ENCODE measurements around the gene PIP5KL1. TPM values are rescaled to one million over a fixed set of nuclear protein-coding genes. Genes with fewer than 3 reads are reported as not detected.
A peak's percentile ranks its signal among the peaks of the same experiment; 100 is the strongest.

PIP5KL1 gene
- polyA plus RNA-seq, 3 donors: 0.31 to 0.57 (median 0.39) TPM

GRCh38 chr9:127967151-127967809 lies 36.7 kb upstream of the PIP5KL1 start:
- intact Hi-C loops (cut with micrococcal nuclease): no loop called here
- TF ChIP-seq CTCF (IDR thresholded peaks at IDR 0.05): no peak
- Mint-ChIP-seq H3K27ac (peak overlapping the region in 1 of 7 donors; percentile 13), H3K27me3 (ENCODE audit: low read depth in 3 of 3) (peaks cover 2 to 7% (median 4%) of the 10 kb centered on the region in 3 donors), H3K4me3 (no peak overlapping the region), H3K36me3 (peaks cover 0 to 2% of the 10 kb centered on the region in 2 donors), H3K4me1 (peaks cover 43% of the 10 kb centered on the region), H3K9me3 (peaks cover 0 to 2% (median 0%) of the 10 kb centered on the region in 7 donors)
- 52% methylated on average over 7 of the region's 9 CpGs for WGBS (ENCODE audit: insufficient coverage)
- Histone ChIP-seq H3K27ac (ENCODE audit: low read depth in 1 of 2, low read length in 2 of 2) (no peak overlapping the region), H2AFZ (ENCODE audit: insufficient read depth, low read depth, low read length, poor library complexity, severe bottlenecking) (no peak overlapping the region), H3K79me2 (ENCODE audit: insufficient read depth, low read length) (no peaks in the 10 kb centered on the region), H3K4me1 (ENCODE audit: control insufficient read depth in 1 of 2, insufficient read depth in 2 of 2, low read length in 2 of 2) (peaks cover 20 to 40% of the 10 kb centered on the region in 2 donors), H3K9ac (ENCODE audit: insufficient read depth, low read length, poor library complexity, severe bottlenecking) (no peak overlapping the region), H3K9me3 (replicated peaks in 1 of 2; ENCODE audit: control insufficient read depth in 1 of 2, insufficient read depth in 1 of 2, low read length in 2 of 2) (no peaks in the 10 kb centered on the region), H3K4me2 (replicated peaks; ENCODE audit: extremely low read depth, low read length, poor library complexity, severe bottlenecking) (no peak overlapping the region), H3K27me3 (ENCODE audit: control insufficient read depth in 2 of 2, insufficient read depth in 2 of 2, low read length in 2 of 2) (no peaks in the 10 kb centered on the region), H4K20me1 (ENCODE audit: insufficient read depth, low read length) (no peaks in the 10 kb centered on the region), H3K36me3 (replicated peaks in 1 of 2; ENCODE audit: control insufficient read depth in 1 of 2, insufficient read depth in 2 of 2, low read length in 2 of 2) (no peaks in the 10 kb centered on the region), H3K4me3 (replicated peaks in 1 of 3; ENCODE audit: low read depth in 2 of 3, low read length in 3 of 3) (no peak overlapping the region)
- no peak for DNase-seq

GRCh38 chr9:127966416-127967150 lies 36.0 kb upstream of the PIP5KL1 start:
- H3K9me3 Mint-ChIP-seq: peaks cover 0 to 2% (median 0%) of the 10 kb centered on the region in 7 donors
- no peak overlapping the region for H3K27ac Mint-ChIP-seq
- H3K4me1 Mint-ChIP-seq: peaks cover 38% of the 10 kb centered on the region
- H4K20me1 ChIP-seq (ENCODE audit: insufficient read depth, low read length): no peaks in the 10 kb centered on the region
- DNase-seq: no peak
- peaks cover 13 to 33% of the 10 kb centered on the region in 2 donors for H3K4me1 ChIP-seq (ENCODE audit: control insufficient read depth in 1 of 2, insufficient read depth in 2 of 2, low read length in 2 of 2)
- no peaks in the 10 kb centered on the region for H3K36me3 ChIP-seq (replicated peaks in 1 of 2; ENCODE audit: control insufficient read depth in 1 of 2, insufficient read depth in 2 of 2, low read length in 2 of 2)
- intact Hi-C loops (cut with micrococcal nuclease): no loop called here
- 23% methylated on average over 5 of the region's 8 CpGs for WGBS (ENCODE audit: insufficient coverage)
- TF ChIP-seq CTCF (IDR thresholded peaks at IDR 0.05): no peak
- no peaks in the 10 kb centered on the region for H3K27me3 ChIP-seq (ENCODE audit: control insufficient read depth in 2 of 2, insufficient read depth in 2 of 2, low read length in 2 of 2)
- H3K9ac ChIP-seq (ENCODE audit: insufficient read depth, low read length, poor library complexity, severe bottlenecking): no peak overlapping the region
- no peak overlapping the region for H3K4me3 ChIP-seq (replicated peaks in 1 of 3; ENCODE audit: low read depth in 2 of 3, low read length in 3 of 3)
- no peaks in the 10 kb centered on the region for H3K9me3 ChIP-seq (replicated peaks in 1 of 2; ENCODE audit: control insufficient read depth in 1 of 2, insufficient read depth in 1 of 2, low read length in 2 of 2)
- H3K4me3 Mint-ChIP-seq: no peak overlapping the region
- no peaks in the 10 kb centered on the region for H3K79me2 ChIP-seq (ENCODE audit: insufficient read depth, low read length)
- no peak overlapping the region for H3K27ac ChIP-seq (ENCODE audit: low read depth in 1 of 2, low read length in 2 of 2)
- H3K4me2 ChIP-seq (replicated peaks; ENCODE audit: extremely low read depth, low read length, poor library complexity, severe bottlenecking): no peak overlapping the region
- peaks cover 0 to 2% of the 10 kb centered on the region in 2 donors for H3K36me3 Mint-ChIP-seq
- peaks cover 4 to 6% (median 5%) of the 10 kb centered on the region in 3 donors for H3K27me3 Mint-ChIP-seq (ENCODE audit: low read depth in 3 of 3)
- H2AFZ ChIP-seq (ENCODE audit: insufficient read depth, low read depth, low read length, poor library complexity, severe bottlenecking): no peak overlapping the region
